Measurements from ENCODE around the gene LZTR1. TPM values are rescaled to one million over a fixed set of nuclear protein-coding genes. Genes with fewer than 3 reads are reported as not detected.

Gene LZTR1
- total and polyA plus RNA-seq, 2 experiments from 2014 or later, result 9.2 to 39.9 TPM

- Histone ChIP-seq H3K9me2 (ENCODE audit: insufficient read depth) (no peaks in the 10 kb centered on the region), H3K4me1 (ENCODE audit: insufficient read depth) (0 out of 2 replicates have a peak, but pooled peaks cover 7% of the 10 kb centered on the region), H3K27ac (ENCODE audit: low read depth) (no peak overlapping the region), H3K36me3 (ENCODE audit: insufficient read depth) (no peaks in the 10 kb centered on the region), H4K20me1 (replicated peaks; ENCODE audit: insufficient read depth) (peaks cover 3% of the 10 kb centered on the region; the same call in 1 of the 2 replicates), H3K4me3 (no peak overlapping the region), H3K27me3 (ENCODE audit: insufficient read depth) (peaks cover 51% of the 10 kb centered on the region), H3K4me2 (no peak overlapping the region), H3F3A (replicated peaks; ENCODE audit: low read depth) (peaks cover 9% of the 10 kb centered on the region), H2AFZ (no peak overlapping the region), H3K79me2 (replicated peaks; ENCODE audit: insufficient read depth) (no peaks in the 10 kb centered on the region)
- H3K27ac Mint-ChIP-seq, result no peak overlapping the region
- no peak overlapping the region for H3K4me3 Mint-ChIP-seq
- peaks cover 16% of the 10 kb centered on the region for H3K4me1 Mint-ChIP-seq
- no peak for ATAC-seq
- H3K9me3 Mint-ChIP-seq, result 0 out of 3 replicates have a peak, but pooled peaks cover 2% of the 10 kb centered on the region
- TF ChIP-seq STAT1 (IDR thresholded peaks at IDR 0.05; ENCODE audit: unreplicated experiment), result no peak
- TF ChIP-seq NANOG (IDR thresholded peaks at IDR 0.05; ENCODE audit: borderline replicate concordance), result no peak
- no peak for TF ChIP-seq ZNF462 (CRISPR knock-in tag; IDR thresholded peaks at IDR 0.05)
- TF ChIP-seq EZH2 (IDR thresholded peaks at IDR 0.05; ENCODE audit: low read depth, unreplicated experiment), result no peak
- TF ChIP-seq CTCF (conservative IDR thresholded peaks at IDR 0.05; ENCODE audit: low read depth in 2 of 2), result no peak
- no peak for TF ChIP-seq EZH2phosphoT487 (IDR thresholded peaks at IDR 0.05; ENCODE audit: unreplicated experiment)
- DNase-seq (ENCODE audit: low spot score), result no peak
- H3K27me3 Mint-ChIP-seq (ENCODE audit: insufficient read depth, low read depth, poor library complexity), result peaks cover 53% of the 10 kb centered on the region
- H3K36me3 Mint-ChIP-seq (ENCODE audit: low read depth), result no peaks in the 10 kb centered on the region; the same call in 2 of the 3 replicates
Measured at GRCh38 chr22:20960609-20961008, 21.5 kb upstream of the LZTR1 start.
